HCT116 (cell line): ENCODE data around the gene TOM1. TPM values are rescaled to one million over a fixed set of nuclear protein-coding genes. Genes with fewer than 3 reads are reported as not detected.

Source experiments
- ATAC-seq: fragments of 200-7000 bp; cut with Tn5 transposase; 2 replicates; pipeline ENCODE4 v1.9.1; 2020; ENCODE audit warnings: mild to moderate bottlenecking, moderate library complexity
- BruUV-seq: library from RNA; stranded (reverse); fragments of 400-500 nt; replicated peaks from 2 replicates; lab custom pipeline; 2021; lab: Mats Ljungman, UMichigan
- CTCF ChIA-PET: fragments of 300-600 bp; sonication (Branson Sonifier 250); formaldehyde crosslinking; loops from one replicate; lab custom pipeline; 2021; ENCODE audit warnings: antibody characterized with exemption; lab: Charles Lee
- POLR2A ChIA-PET: fragments of 300-600, 350-600 bp; sonication (Branson Sonifier 250); formaldehyde crosslinking; loops from one replicate; lab custom pipeline; 2021; ENCODE audit warnings: antibody characterized with exemption; lab: Charles Lee
- RAD21 ChIA-PET, 2 experiments: fragments of 300-600 bp; sonication (Branson Sonifier 250); formaldehyde crosslinking; loops; one replicate each; lab custom pipeline; 2023; ENCODE audit warnings: low total read pairs in 2 of 2; ENCODE audit not compliant: uncharacterized antibody in 2 of 2, unreplicated experiment in 2 of 2, low non-redundant PET in 1 of 2; lab: Charles Lee
- DNase-seq: peaks from one replicate; pipeline ENCODE4 v3.0.0-alpha.2; 2010; ENCODE audit warnings: low read depth, low spot score
- H2AFZ ChIP-seq: fragments of 200-600 bp; shearing (Covaris generic), sonication (generic); 2 replicates; pipeline ENCODE4 v1.6.1; 2017; ENCODE audit warnings: low read depth, mixed run types, mixed read lengths, antibody characterized with exemption, low read length; ENCODE audit not compliant: poor library complexity, severe bottlenecking
- H3K27ac ChIP-seq: 2 replicates; pipeline ENCODE4 v1.5.1; 2012; ENCODE audit warnings: low read depth, low read length
- H3K27me3 ChIP-seq: fragments of 200-600 bp; sonication (generic); 2 replicates; pipeline ENCODE4 v1.6.1; 2016; ENCODE audit warnings: mixed run types, low read length, mixed read lengths; ENCODE audit not compliant: insufficient read depth
- H3K36me3 ChIP-seq, 2 experiments: fragments of 200-500 bp in 1 of 2; fragments of 200-600 bp in 1 of 2; sonication (Bioruptor generic) in 1 of 2; sonication (generic) in 1 of 2; 2 replicates each; pipeline versions ENCODE4 v1.5.1 to v1.6.1; 2014 to 2016; ENCODE audit warnings: low read length in 2 of 2, inconsistent platforms in 1 of 2, mixed read lengths in 1 of 2, mixed run types in 1 of 2; ENCODE audit not compliant: insufficient read depth in 2 of 2, control insufficient read depth in 1 of 2
- H3K4me1 ChIP-seq, 2 experiments: fragments of 200-600 bp in 1 of 2; sonication (generic) in 1 of 2; 2 replicates each; pipeline versions ENCODE4 v1.5.1 to v1.6.1; 2012 to 2017; ENCODE audit warnings: low read length in 2 of 2, inconsistent platforms in 1 of 2, mild to moderate bottlenecking in 1 of 2, mixed read lengths in 1 of 2, mixed run types in 1 of 2, moderate library complexity in 1 of 2; ENCODE audit not compliant: insufficient read depth in 2 of 2, control insufficient read depth in 1 of 2
- H3K4me2 ChIP-seq: fragments of 200-600 bp; sonication (generic); 2 replicates; pipeline ENCODE4 v1.6.1; 2017; ENCODE audit warnings: mixed run types, low read length, mixed read lengths
- H3K4me3 ChIP-seq, 2 experiments: fragments of 200-600 bp in 1 of 2; sonication (generic) in 1 of 2; replicated peaks in 1 of 2; 2 replicates each; pipeline ENCODE4 v1.5.1; 2011 to 2016; ENCODE audit warnings: low read length in 2 of 2, control low read depth in 1 of 2, low read depth in 1 of 2, mild to moderate bottlenecking in 1 of 2, mixed read lengths in 1 of 2, mixed run types in 1 of 2
- H3K79me2 ChIP-seq: fragments of 200-600 bp; sonication (generic); 2 replicates; pipeline ENCODE4 v1.6.1; 2017; ENCODE audit warnings: mild to moderate bottlenecking, mixed run types, low read length, moderate library complexity, mixed read lengths; ENCODE audit not compliant: insufficient read depth
- H3K9ac ChIP-seq: fragments of 200-600 bp; sonication (generic); 2 replicates; pipeline ENCODE4 v1.6.1; 2016; ENCODE audit warnings: low read length, mixed read lengths
- H3K9me2 ChIP-seq: fragments of 200-600 bp; sonication (generic), shearing (Covaris generic); 2 replicates; pipeline ENCODE4 v1.6.1; 2017; ENCODE audit warnings: mixed run types, mild to moderate bottlenecking, moderate library complexity; ENCODE audit not compliant: insufficient read depth
- H3K9me3 ChIP-seq, 2 experiments: fragments of 200-500 bp in 1 of 2; fragments of 200-600 bp in 1 of 2; sonication (Bioruptor generic) in 1 of 2; sonication (generic) in 1 of 2; 2 replicates each; pipeline ENCODE4 v1.6.1; 2014 to 2017; ENCODE audit warnings: low read length in 2 of 2, mixed read lengths in 2 of 2, inconsistent platforms in 1 of 2, low read depth in 1 of 2, mild to moderate bottlenecking in 1 of 2, mixed run types in 1 of 2, moderate library complexity in 1 of 2; ENCODE audit not compliant: control insufficient read depth in 1 of 2, insufficient read depth in 1 of 2
- H4K20me1 ChIP-seq: fragments of 200-600 bp; sonication (generic), shearing (Covaris generic); 2 replicates; pipeline ENCODE4 v1.6.1; 2017; ENCODE audit warnings: mixed run types, mild to moderate bottlenecking, moderate library complexity; ENCODE audit not compliant: insufficient read depth
- CBX3 ChIP-seq: IDR thresholded peaks from 2 replicates; pipeline ENCODE4 v1.6.1; 2012; ENCODE audit warnings: low read depth
- ELF1 ChIP-seq: IDR thresholded peaks from 2 replicates; pipeline ENCODE4 v1.6.1; 2012; ENCODE audit warnings: low read depth, borderline replicate concordance
- EZH2phosphoT487 ChIP-seq: fragments of 200-600 bp; IDR thresholded peaks from 2 replicates; pipeline ENCODE4 v1.6.1; 2018; ENCODE audit warnings: antibody characterized with exemption, borderline replicate concordance
- POLR2A ChIP-seq: IDR thresholded peaks from 2 replicates; pipeline ENCODE4 v1.7.0; 2011; ENCODE audit warnings: borderline replicate concordance; ENCODE audit not compliant: insufficient read depth, insufficient read length; ENCODE audit errors: extremely low read depth
- RAD21 ChIP-seq: IDR thresholded peaks from 2 replicates; pipeline ENCODE4 v1.6.1; 2012; ENCODE audit warnings: low read depth, mild to moderate bottlenecking
- SP1 ChIP-seq: IDR thresholded peaks from 2 replicates; pipeline ENCODE4 v1.6.1; 2012; ENCODE audit warnings: low read depth
- TCF7L2 ChIP-seq: IDR thresholded peaks from 2 replicates; pipeline ENCODE4 v1.7.0; 2011; ENCODE audit warnings: borderline replicate concordance, inconsistent platforms; ENCODE audit not compliant: insufficient read depth, insufficient read length; ENCODE audit errors: extremely low read depth
- ZBTB33 ChIP-seq: IDR thresholded peaks from 2 replicates; pipeline ENCODE4 v1.6.1; 2011; ENCODE audit warnings: mild to moderate bottlenecking, low read length, moderate library complexity; ENCODE audit not compliant: insufficient replicate concordance; ENCODE audit errors: extremely low read depth
- intact Hi-C: fragments of 100-400 bp; cut with micrococcal nuclease; formaldehyde crosslinking; loops from 2 replicates; pipeline ENCODE4 v1.10.0; 2022
- total RNA-seq: library from RNA; stranded (reverse); gene quantifications from one replicate; pipeline ENCODE4 v1.2.1, GENCODE V29; 2021; ENCODE audit not compliant: unreplicated experiment

TOM1 gene
- total RNA-seq, 1 experiment from 2014 or later = 18.0 TPM

DNA sequence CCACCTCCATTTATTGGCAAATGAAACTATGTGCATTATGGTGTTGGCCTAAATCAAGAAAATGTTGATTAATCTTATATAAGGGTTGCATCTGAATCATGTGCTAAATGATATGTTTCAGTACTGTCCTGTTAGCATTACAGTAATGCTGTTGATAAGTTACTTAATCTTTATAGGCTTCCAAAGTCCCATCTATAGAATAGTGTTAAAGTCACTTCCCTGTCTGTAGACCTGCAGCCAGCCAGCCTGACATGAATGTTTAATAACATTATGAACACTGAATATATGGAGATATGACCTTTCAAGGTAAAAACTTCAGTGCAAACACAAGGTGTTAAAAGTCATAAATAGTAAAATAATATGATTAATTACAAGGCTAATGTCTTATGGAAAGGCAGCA is 3.6 kb upstream of the TOM1 start:
- Histone ChIP-seq H3K36me3 (peaks cover 39 to 43% of the 10 kb centered on the region in 2 experiments), H3K4me2 (no peak overlapping the region), H3K9me2 (no peaks in the 10 kb centered on the region), H3K27me3 (no peaks in the 10 kb centered on the region), H3K4me1 (peaks cover 5 to 15% of the 10 kb centered on the region in 2 experiments), H4K20me1 (no peaks in the 10 kb centered on the region), H3K4me3 (no peak overlapping the region), H3K9me3 (no peaks in the 10 kb centered on the region), H3K79me2 (no peaks in the 10 kb centered on the region), H2AFZ (no peak overlapping the region), H3K9ac (no peak overlapping the region), H3K27ac (no peak overlapping the region)
- ChIA-PET CTCF (no interaction called here), RAD21 (no interaction called here), POLR2A (no interaction called here)
- TF ChIP-seq SP1 (no peak), RAD21 (no peak), POLR2A (no peak), ELF1 (no peak), EZH2phosphoT487 (no peak), ZBTB33 (no peak), TCF7L2 (no peak), CBX3 (no peak)
- intact Hi-C loops = no loop called here
- ATAC-seq (no peak), DNase-seq (no peak)
- BruUV-seq = no TSS peak
